Measurements from ENCODE around the gene SPP1. TPM values are rescaled to one million over a fixed set of nuclear protein-coding genes. Genes with fewer than 3 reads are reported as not detected.
A peak's percentile ranks its signal among the peaks of the same experiment; 100 is the strongest.
"Not testable (repeated sequence)": the region's sequence is repeated elsewhere in the genome, so short reads cannot be mapped to it uniquely, and the experiment has no call there.

SPP1 gene
- total and polyA plus RNA-seq, 10 of the 15 experiments (the other 5 are each of a cell fraction or from before 2014, with no cell fraction given), result 0.05 to 1.1 (median 0.39) TPM; not detected in 6

DNA sequence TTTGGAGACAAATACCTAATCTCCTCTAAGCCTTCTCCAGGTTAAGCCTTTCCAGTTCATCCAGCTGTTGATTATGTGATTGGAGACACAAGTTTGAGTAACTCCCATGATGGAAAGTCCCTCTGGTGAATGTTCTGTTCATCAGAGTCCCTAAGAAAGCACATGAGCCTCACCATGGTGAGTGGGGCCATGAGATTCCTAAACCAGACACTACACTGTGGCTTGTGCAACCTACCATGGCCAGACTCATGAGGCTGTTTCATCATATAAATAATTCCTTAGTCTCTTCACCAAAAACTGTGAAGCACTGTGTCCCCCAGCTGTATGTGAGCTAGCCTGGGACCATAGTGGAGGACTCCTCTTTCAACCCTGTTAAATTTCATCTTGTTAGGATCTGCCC lies 46.3 kb downstream of the SPP1 start (continued):
- TF ChIP-seq, protein P1, sequence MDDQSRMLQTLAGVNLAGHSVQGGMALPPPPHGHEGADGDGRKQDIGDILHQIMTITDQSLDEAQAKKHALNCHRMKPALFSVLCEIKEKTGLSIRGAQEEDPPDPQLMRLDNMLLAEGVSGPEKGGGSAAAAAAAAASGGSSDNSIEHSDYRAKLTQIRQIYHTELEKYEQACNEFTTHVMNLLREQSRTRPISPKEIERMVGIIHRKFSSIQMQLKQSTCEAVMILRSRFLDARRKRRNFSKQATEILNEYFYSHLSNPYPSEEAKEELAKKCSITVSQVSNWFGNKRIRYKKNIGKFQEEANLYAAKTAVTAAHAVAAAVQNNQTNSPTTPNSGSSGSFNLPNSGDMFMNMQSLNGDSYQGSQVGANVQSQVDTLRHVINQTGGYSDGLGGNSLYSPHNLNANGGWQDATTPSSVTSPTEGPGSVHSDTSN (IDR thresholded peaks at IDR 0.05; ENCODE audit: insufficient replicate concordance, low read depth, low read length), result no peak
- no peak for TF ChIP-seq NFYA (IDR thresholded peaks at IDR 0.05; ENCODE audit: borderline replicate concordance, low read depth, low read length)
- no peak for TF ChIP-seq MYB (IDR thresholded peaks at IDR 0.05; ENCODE audit: borderline replicate concordance, low read depth, low read length)

DNA sequence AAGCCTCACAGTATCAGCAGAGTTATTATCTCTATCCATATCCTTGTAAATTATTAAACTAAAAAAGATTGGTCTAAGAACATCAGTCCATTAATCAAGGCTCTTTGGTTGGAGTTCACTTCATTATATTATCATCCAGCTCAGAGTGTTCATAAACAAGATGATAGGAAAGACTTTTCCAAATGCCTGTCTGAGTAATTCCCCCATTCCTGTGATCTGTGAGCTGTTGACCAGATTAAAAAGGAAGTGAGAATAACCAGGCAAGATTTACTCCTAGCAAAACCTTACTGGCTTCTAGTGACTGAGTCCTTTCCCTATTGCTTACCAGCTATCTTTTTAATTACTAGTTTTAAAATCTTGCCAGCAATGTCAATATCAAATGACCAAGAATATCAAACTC lies 46.8 kb downstream of the SPP1 start:
- in situ Hi-C loops (cut with MboI) (no loop called here), intact Hi-C loops (cut with micrococcal nuclease; ENCODE audit: unreplicated experiment) (no loop called here)
- TF ChIP-seq POLR2A (IDR thresholded peaks at IDR 0.05; ENCODE audit: low read depth, low read length) (no peak), IKZF2 (IDR thresholded peaks at IDR 0.05) (peak; percentile 28 to 37; a peak in 2 of 4 replicates), CBX3 (IDR thresholded peaks at IDR 0.05; ENCODE audit: borderline replicate concordance, low read depth) (no peak), ETV6 (conservative IDR thresholded peaks at IDR 0.05 in 1 of 2, IDR thresholded peaks at IDR 0.05 in 1 of 2; ENCODE audit: borderline replicate concordance in 1 of 2, low read depth in 1 of 2) (no peak), RUNX3 (IDR thresholded peaks at IDR 0.05; ENCODE audit: low read length) (peak; percentile 37; the same call in 1 of the 2 replicates), SPI1 (IDR thresholded peaks at IDR 0.05; ENCODE audit: borderline replicate concordance, insufficient read depth, low read depth, low read length) (peak; percentile 53; the same call in 1 of the 2 replicates), NBN (IDR thresholded peaks at IDR 0.05) (no peak), IKZF1 (conservative IDR thresholded peaks at IDR 0.05) (0 out of 2 replicates have a peak, but pooled peaks have one; percentile 38)
- Histone ChIP-seq H3K4me3 (no peak overlapping the region), H3K9ac (ENCODE audit: control insufficient read depth, insufficient read depth, low read length) (no peak overlapping the region), H3K4me2 (ENCODE audit: control insufficient read depth, insufficient read depth) (no peak overlapping the region), H4K20me1 (ENCODE audit: control insufficient read depth, insufficient read depth) (no peaks in the 10 kb centered on the region), H3K9me3 (replicated peaks; ENCODE audit: control insufficient read depth, insufficient read depth, low read length) (peaks cover 3% of the 10 kb centered on the region; the same call in 2 of the 3 replicates), H3K4me1 (ENCODE audit: control insufficient read depth, insufficient read depth, low read length) (no peaks in the 10 kb centered on the region), H2AFZ (ENCODE audit: control insufficient read depth, low read depth, low read length) (no peak overlapping the region), H3K27me3 (replicated peaks in 1 of 2; ENCODE audit: control insufficient read depth in 2 of 2, insufficient read depth in 2 of 2, low read length in 1 of 2) (no peaks in the 10 kb centered on the region), H3K36me3 (ENCODE audit: control insufficient read depth in 2 of 2, insufficient read depth in 2 of 2, low read length in 1 of 2) (0 out of 4 replicates have a peak, but pooled peaks cover 0 to 2% of the 10 kb centered on the region in 2 experiments), H3K79me2 (ENCODE audit: control insufficient read depth, insufficient read depth, low read length) (no peaks in the 10 kb centered on the region), H3K27ac (ENCODE audit: control insufficient read depth, insufficient read depth) (no peak overlapping the region)
- FAIRE-seq (peak; percentile 68), DNase-seq (ENCODE audit: low read depth, low spot score) (no peak), ATAC-seq (0 out of 3 replicates have a peak, but pooled peaks have one; percentile 31)
- ChIA-PET POLR2A (interaction anchor here (0.5 to 1.0 kb wide), 2 partner anchors 10 to 318 kb away, joined by 3 to 4 read pairs; no protein-coding TSS in a partner anchor), RAD21 (ENCODE audit: unreplicated experiment) (interaction anchor here (1.0 to 1.7 kb wide), 4 partner anchors 10 to 435 kb away, joined by 3 to 10 read pairs (median 4); partner anchors contain the start of gene HERC5), CTCF (interaction anchor here (0.9 to 5.1 kb wide), 4 partner anchors 10 to 49 kb away, joined by 3 to 39 read pairs (median 6); no protein-coding TSS in a partner anchor), SMC1A (ENCODE audit: uncharacterized antibody, unreplicated experiment) (interaction anchor here (1.3 to 2.0 kb wide), 5 partner anchors 10 to 493 kb away, joined by 4 to 8 read pairs (median 5); no protein-coding TSS in a partner anchor)
- no TSS peak for BruUV-seq (replicated peaks)

DNA sequence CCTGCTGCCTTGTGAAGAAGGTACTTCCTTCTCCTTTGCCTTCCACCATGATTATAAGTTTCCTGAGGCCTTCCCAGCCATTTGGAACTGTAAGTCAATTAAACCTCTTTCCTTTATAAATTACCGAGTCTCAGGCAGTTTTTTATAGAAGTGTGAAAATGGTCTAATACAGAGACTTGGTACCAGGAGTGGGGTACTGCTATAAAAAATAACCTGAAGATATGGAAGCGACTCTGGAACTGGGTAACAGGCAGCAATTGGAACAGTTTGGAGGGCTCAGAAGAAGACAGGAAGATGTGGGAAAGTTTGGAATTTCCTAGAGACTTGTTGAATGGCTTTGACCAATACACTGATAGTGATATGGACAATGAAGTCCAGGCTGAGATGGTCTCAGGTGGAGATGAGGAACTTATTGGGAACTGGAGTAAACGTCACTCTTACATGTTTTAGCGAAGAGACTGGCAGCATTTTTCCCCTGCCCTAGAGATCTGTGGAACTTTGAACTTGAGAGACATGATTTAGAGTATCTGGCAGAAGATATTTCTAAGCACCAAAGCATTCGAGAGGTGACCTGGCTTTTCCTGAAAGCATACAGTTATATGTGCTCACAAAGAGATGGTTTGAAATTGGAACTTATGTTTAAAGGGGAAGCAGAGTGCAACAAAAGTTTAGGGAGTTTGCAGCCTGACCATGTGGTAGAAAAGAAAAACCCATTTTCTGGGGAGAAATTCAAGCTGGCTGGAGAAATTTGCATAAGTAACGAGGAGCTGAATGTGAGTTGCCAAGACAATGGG lies 50.6 kb downstream of the SPP1 start:
- ATAC-seq; H3K4me1 ChIP-seq (ENCODE audit: control insufficient read depth, insufficient read depth, low read length); H3K36me3 ChIP-seq (ENCODE audit: control insufficient read depth in 2 of 2, insufficient read depth in 2 of 2, low read length in 1 of 2); FAIRE-seq; H4K20me1 ChIP-seq (ENCODE audit: control insufficient read depth, insufficient read depth); H2AFZ ChIP-seq (ENCODE audit: control insufficient read depth, low read depth, low read length); intact Hi-C loops (cut with micrococcal nuclease; ENCODE audit: unreplicated experiment); H3K4me3 ChIP-seq; H3K79me2 ChIP-seq (ENCODE audit: control insufficient read depth, insufficient read depth, low read length); DNase-seq (ENCODE audit: low read depth, low spot score); BruUV-seq (replicated peaks); RAD21 ChIA-PET (ENCODE audit: unreplicated experiment); CTCF ChIA-PET; H3K9ac ChIP-seq (ENCODE audit: control insufficient read depth, insufficient read depth, low read length); H3K9me3 ChIP-seq (replicated peaks; ENCODE audit: control insufficient read depth, insufficient read depth, low read length); H3K27me3 ChIP-seq (replicated peaks in 1 of 2; ENCODE audit: control insufficient read depth in 2 of 2, insufficient read depth in 2 of 2, low read length in 1 of 2); SMC1A ChIA-PET (ENCODE audit: uncharacterized antibody, unreplicated experiment); POLR2A ChIA-PET; H3K27ac ChIP-seq (ENCODE audit: control insufficient read depth, insufficient read depth); H3K4me2 ChIP-seq (ENCODE audit: control insufficient read depth, insufficient read depth); in situ Hi-C loops (cut with MboI): not testable (repeated sequence)
- 97% methylated on average over 6 of the region's 6 CpGs for WGBS (ENCODE audit: insufficient coverage, insufficient replicate concordance, low lambda C conversion rate, missing lambda C conversion rate)

All from GM12878 (cell line).